Activated B cell treated with CpG ODN at 0.5 μM for 24 hours (primary cell): Measurements from ENCODE around the gene C20orf141. TPM values are rescaled to one million over a fixed set of nuclear protein-coding genes. Genes with fewer than 3 reads are reported as not detected.

Experiments used
- ATAC-seq: fragments of 200-7000 bp; cut with Tn5 transposase; one replicate; pipeline ENCODE4 v1.10.0; 2021; ENCODE audit warnings: low read depth, mild to moderate bottlenecking, moderate library complexity
- CTCF ChIA-PET: fragments of 350-600 bp; sonication (Branson Sonifier 250); formaldehyde crosslinking; loops from one replicate; lab custom pipeline; 2021; ENCODE audit warnings: antibody characterized with exemption; lab: Charles Lee
- POLR2A ChIA-PET: fragments of 350-600 bp; sonication (Branson Sonifier 250); formaldehyde crosslinking; loops from one replicate; lab custom pipeline; 2021; ENCODE audit warnings: antibody characterized with exemption; lab: Charles Lee
- DNase-seq: peaks from one replicate; pipeline ENCODE4 v3.0.0; 2022
- H3K27ac Mint-ChIP-seq: one replicate; pipeline ENCODE4 v1.8.0; 2020; ENCODE audit warnings: mixed read lengths
- H3K27me3 Mint-ChIP-seq: one replicate; pipeline ENCODE4 v1.8.0; 2021; ENCODE audit warnings: mixed read lengths
- H3K36me3 Mint-ChIP-seq: one replicate; pipeline ENCODE4 v1.8.0; 2021; ENCODE audit warnings: low read depth, mixed read lengths
- H3K4me1 Mint-ChIP-seq: one replicate; pipeline ENCODE4 v1.8.0; 2021; ENCODE audit warnings: mixed read lengths
- H3K4me3 Mint-ChIP-seq: one replicate; pipeline ENCODE4 v1.8.0; 2020; ENCODE audit warnings: mild to moderate bottlenecking, mixed read lengths
- H3K9me3 Mint-ChIP-seq: one replicate; pipeline ENCODE4 v1.8.0; 2020; ENCODE audit warnings: mixed read lengths
- intact Hi-C: fragments of 100-400 bp; cut with micrococcal nuclease; formaldehyde crosslinking; loops from one replicate; pipeline ENCODE4 v1.15.1; 2024
- total RNA-seq: library from RNA; stranded (reverse); gene quantifications from 2 replicates; pipeline ENCODE4 v1.2.3, GENCODE V29; 2022
- TF ChIP-seq, protein P1 (sequence below): fragments of 200-600 bp; IDR thresholded peaks from one replicate; pipeline ENCODE4 v1.8.0; 2022; ENCODE audit warnings: antibody characterized with exemption, mild to moderate bottlenecking

The C20orf141 gene
- total RNA-seq, 1 donor from 2014 or later = not detected

DNA sequence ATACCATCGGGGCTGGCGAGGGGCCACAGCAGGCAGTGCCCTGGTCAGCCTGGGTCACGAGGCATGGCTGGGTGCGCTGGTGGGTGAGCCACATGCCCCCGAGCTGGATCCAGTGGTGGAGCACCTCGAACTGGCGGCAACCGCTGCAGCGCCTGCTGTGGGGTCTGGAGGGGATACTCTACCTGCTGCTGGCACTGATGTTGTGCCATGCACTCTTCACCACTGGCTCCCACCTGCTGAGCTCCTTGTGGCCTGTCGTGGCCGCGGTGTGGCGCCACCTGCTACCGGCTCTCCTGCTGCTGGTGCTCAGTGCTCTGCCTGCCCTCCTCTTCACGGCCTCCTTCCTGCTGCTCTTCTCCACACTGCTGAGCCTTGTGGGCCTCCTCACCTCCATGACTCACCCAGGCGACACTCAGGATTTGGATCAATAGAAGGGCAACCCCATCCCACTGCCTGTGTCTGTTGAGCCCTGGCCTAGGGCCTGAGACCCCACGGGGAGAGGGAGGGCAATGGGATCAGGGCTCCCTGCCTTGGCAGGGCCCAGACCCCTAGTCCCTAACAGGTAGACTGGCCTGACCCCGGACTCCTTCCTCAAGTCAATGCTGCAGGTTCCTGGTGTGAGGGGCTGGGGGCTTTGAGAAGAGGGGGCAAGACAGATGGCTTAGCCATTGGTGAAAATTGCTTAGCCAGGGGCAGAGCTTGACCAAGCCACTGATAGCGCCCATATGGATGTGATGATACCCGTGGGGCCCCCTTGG lies 2.0 kb downstream of the C20orf141 start:
- no peak for ATAC-seq
- H3K36me3 Mint-ChIP-seq = no peaks in the 10 kb centered on the region
- TF ChIP-seq, protein P1, sequence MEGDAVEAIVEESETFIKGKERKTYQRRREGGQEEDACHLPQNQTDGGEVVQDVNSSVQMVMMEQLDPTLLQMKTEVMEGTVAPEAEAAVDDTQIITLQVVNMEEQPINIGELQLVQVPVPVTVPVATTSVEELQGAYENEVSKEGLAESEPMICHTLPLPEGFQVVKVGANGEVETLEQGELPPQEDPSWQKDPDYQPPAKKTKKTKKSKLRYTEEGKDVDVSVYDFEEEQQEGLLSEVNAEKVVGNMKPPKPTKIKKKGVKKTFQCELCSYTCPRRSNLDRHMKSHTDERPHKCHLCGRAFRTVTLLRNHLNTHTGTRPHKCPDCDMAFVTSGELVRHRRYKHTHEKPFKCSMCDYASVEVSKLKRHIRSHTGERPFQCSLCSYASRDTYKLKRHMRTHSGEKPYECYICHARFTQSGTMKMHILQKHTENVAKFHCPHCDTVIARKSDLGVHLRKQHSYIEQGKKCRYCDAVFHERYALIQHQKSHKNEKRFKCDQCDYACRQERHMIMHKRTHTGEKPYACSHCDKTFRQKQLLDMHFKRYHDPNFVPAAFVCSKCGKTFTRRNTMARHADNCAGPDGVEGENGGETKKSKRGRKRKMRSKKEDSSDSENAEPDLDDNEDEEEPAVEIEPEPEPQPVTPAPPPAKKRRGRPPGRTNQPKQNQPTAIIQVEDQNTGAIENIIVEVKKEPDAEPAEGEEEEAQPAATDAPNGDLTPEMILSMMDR = no peak
- H3K4me1 Mint-ChIP-seq = peaks cover 1% of the 10 kb centered on the region
- peaks cover 8% of the 10 kb centered on the region for H3K9me3 Mint-ChIP-seq
- H3K27ac Mint-ChIP-seq = no peak overlapping the region
- intact Hi-C loops = no loop called here
- no peak for DNase-seq
- peaks cover 59% of the 10 kb centered on the region for H3K27me3 Mint-ChIP-seq
- ChIA-PET POLR2A (no interaction called here), CTCF (no interaction called here)
- no peak overlapping the region for H3K4me3 Mint-ChIP-seq

DNA sequence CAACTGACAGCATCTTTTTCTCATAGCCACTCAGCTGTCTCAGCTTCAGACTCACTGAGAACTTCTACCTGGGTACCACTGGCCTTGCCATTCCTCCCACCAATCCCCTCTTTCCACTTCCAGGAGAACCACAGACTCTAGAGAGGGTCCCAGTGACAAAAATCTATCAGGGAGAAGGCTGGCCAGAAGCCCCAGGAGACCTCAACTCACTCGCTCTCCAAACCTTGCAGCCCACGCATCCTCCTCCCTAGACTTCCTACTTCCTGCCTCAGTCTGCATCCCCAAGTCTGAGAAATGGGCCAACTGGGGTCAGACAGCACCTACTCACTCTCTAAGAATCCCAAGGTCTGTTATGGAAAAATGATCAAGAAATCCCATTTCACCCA lies 2.5 kb downstream of the C20orf141 start:
- Mint-ChIP-seq H3K36me3 (no peaks in the 10 kb centered on the region), H3K9me3 (peaks cover 2% of the 10 kb centered on the region), H3K4me3 (no peak overlapping the region), H3K27me3 (peaks cover 54% of the 10 kb centered on the region), H3K4me1 (peaks cover 2% of the 10 kb centered on the region), H3K27ac (no peak overlapping the region)
- TF ChIP-seq, protein P1 = no peak
- no peak for DNase-seq
- POLR2A ChIA-PET = no interaction called here
- CTCF ChIA-PET = no interaction called here
- ATAC-seq = no peak
- intact Hi-C loops = no loop called here

DNA sequence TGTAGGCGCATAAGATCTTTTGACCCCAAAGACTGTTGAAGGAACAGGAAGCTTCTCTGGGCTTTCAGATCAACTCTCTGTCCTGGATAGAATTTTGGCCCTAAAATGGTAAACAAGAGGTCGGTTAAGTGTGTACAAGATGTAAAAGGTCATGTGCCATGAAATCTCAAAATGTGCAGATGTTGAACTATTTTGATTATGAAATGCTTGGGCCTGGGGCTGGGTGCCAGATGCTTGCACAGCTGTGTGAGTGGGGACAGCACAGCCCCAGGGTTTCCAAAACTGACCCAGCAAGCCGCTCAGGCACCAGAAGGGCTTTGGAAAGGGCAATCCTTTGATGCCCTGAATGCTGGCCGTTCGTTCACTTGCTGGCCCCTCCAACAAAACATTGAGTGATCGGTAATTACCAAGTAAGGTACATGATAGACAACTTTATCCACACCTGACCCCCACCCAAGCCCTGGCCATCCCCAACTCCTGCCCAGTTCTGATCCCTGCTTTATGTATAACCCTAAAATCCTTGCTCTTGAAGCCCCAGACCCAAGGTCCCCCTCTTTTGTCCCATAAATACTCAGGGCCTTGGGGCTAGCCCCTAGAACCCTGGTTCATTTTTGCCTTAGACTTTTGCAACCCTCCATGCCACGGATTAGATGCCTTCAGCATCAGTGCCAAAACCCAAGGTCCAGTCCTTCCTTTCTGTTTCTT lies 3.3 kb downstream of the C20orf141 start:
- intact Hi-C loops = no loop called here
- TF ChIP-seq, protein P1 = no peak
- peaks cover 2% of the 10 kb centered on the region for H3K4me1 Mint-ChIP-seq
- no peak overlapping the region for H3K27ac Mint-ChIP-seq
- ChIA-PET CTCF (no interaction called here), POLR2A (no interaction called here)
- H3K36me3 Mint-ChIP-seq = no peaks in the 10 kb centered on the region
- no peaks in the 10 kb centered on the region for H3K9me3 Mint-ChIP-seq
- no peak overlapping the region for H3K4me3 Mint-ChIP-seq
- no peak for DNase-seq
- ATAC-seq = no peak
- H3K27me3 Mint-ChIP-seq = peaks cover 48% of the 10 kb centered on the region

DNA sequence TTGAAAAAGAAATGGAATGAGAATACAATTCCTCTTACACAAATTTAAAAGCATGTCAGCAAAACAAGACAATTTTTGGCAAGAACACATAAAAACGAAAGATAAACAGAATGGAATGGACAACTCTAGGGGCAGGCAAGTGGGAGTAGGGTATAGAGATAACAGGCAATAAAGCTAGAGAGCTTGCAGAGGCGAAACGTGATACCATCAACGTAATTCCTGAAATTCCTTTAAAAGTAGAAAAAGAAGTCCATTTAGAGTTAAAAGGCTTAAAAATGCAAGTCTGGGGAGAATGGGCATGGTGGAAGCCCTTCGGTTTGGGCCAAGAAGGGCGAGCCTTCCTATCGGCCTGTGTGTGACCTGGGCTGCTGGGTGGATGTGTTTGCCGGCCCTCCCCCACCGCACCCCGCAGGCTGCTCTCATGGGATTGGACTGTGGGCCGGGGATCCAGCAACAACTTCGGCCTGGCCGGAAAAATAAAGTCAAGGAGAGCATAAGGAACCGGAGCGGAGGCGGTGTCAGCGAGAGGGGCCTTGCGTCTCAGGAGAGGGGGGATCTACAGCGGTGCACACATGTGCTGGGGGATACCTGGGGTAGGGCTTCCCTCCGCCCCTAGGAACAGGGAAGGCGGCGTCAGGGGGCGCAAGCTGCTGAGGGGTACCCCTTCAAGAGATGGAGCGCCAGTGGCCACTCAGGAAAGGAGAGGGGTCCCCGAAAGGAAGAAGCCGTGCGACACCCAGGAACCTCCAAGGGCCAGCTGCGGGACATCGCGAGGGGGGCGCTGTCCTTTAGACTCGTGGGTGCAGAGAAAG lies 5.5 kb downstream of the C20orf141 start:
- CTCF ChIA-PET = no interaction called here
- TF ChIP-seq, protein P1 = no peak
- ATAC-seq (no peak), DNase-seq (no peak)
- H3K9me3 Mint-ChIP-seq = no peaks in the 10 kb centered on the region
- H3K4me3 Mint-ChIP-seq = no peak overlapping the region
- intact Hi-C loops = no loop called here
- no peak overlapping the region for H3K27ac Mint-ChIP-seq
- peaks cover 33% of the 10 kb centered on the region for H3K27me3 Mint-ChIP-seq
- peaks cover 2% of the 10 kb centered on the region for H3K4me1 Mint-ChIP-seq
- POLR2A ChIA-PET = no interaction called here
- no peaks in the 10 kb centered on the region for H3K36me3 Mint-ChIP-seq
